ENCODE data around the gene GIMAP1.
"Not testable (repeated sequence)": the region's sequence is repeated elsewhere in the genome, so short reads cannot be mapped to it uniquely, and the experiment has no call there.

- not testable (repeated sequence) for TF ChIP-seq CTCF (IDR thresholded peaks at IDR 0.05; ENCODE audit: poor library complexity); EZH2 (IDR thresholded peaks at IDR 0.05; ENCODE audit: borderline replicate concordance); EZH2phosphoT487 (IDR thresholded peaks at IDR 0.05; ENCODE audit: low read depth, severe bottlenecking, unreplicated experiment)
Observed at GRCh38 chr7:150676276-150676675, 40.1 kb upstream of the GIMAP1 start.
